Stimulated activated CD4-positive, alpha-beta T cell treated with anti-CD3 and anti-CD28 coated beads, TNF-alpha, amount 100 ng/mL, for 1 hour (primary cell): Measurements from ENCODE around the gene SSNA1.
A peak's percentile ranks its signal among the peaks of the same experiment; 100 is the strongest.
"Not testable (repeated sequence)": the region's sequence is repeated elsewhere in the genome, so short reads cannot be mapped to it uniquely, and the experiment has no call there.

Experiments
- DNase-seq, 3 donors: peaks; one replicate each; pipeline ENCODE4 v3.0.0-alpha.2; 2020; ENCODE audit warnings: low read depth in 3 of 3, low spot score in 1 of 3

SSNA1 gene

DNA sequence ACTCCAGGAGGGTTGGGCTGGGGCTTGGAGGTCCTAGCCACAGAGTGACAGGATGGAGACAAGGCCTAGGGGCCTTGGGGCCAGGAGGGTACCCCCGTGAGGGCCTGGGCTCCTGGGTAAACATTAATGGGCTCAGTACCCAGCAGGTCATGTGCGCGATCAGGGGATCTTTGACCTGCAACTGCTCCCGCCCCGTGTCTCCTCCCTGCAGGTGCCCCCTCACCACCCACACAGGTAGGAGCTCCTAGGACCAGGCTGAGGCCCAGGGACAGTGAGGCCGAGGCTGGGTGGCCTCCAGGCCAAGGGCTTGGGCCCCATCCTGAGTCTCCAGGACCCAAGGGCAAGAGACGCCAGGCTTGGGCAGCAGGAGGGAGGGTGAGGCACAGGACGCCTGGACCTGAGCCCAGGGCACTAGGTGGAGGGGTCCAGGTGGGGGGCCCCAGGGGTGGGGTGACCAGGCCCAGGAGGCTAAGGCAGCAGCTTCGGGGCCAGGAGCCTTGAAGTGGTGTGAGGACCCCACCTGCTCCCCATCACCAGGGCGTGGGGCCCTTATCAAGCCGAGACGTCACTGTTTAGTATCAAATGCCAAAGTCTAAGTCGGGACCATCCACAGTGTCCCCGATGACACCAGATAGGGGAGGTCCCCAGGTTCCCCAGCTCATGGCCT, 42.4 kb downstream of the SSNA1 start, which contains the start of gene SLC34A3:
SLC34A3 (plus strand) TSS at position 197 of the 667 bp plus-strand sequence. CDS start 802 bp downstream, outside the sequence.
- no peak for DNase-seq

DNA sequence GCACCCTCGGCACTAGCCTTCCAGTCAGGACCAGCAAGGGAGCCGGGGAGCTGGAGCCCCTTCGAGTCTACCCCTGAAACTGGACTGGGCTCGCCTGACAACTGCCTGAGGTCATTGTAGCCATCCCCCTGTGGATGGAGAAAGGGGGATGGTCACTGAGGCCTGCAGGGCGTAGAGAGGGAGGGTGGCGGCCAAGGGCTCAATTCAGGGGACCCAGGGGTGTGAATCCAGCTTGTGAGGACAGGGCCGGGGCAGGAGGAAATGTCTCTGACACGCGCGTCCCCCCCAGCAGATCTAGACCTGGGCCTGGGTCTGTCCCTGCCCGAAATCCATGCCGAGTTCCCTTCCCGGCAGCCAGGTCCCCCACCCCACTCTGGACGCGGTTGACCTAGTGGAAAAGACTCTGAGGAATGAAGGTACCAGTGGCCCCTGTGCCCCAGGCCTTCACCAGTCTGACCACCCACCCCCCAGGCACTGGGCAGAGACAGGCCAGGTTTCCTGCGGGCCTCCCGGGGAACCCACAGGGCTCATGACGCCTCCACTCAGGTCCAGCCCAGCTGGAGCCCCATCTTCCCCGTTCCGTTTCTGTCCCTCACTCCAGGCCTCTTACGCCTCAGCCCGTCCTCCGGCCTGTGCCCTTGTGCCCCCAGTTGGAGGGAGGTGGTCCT, 43.0 kb downstream of the SSNA1 start:
- DNase-seq = no peak

GRCh38 chr9:137232101-137232500, 43.6 kb downstream of the SSNA1 start:
- no peak for DNase-seq

- DNase-seq = no peak
These were observed 44.0 kb downstream of the SSNA1 start for GRCh38 chr9:137232510-137232909.

- no peak for DNase-seq
These were observed 44.9 kb downstream of the SSNA1 start for GRCh38 chr9:137233143-137233980.

DNA sequence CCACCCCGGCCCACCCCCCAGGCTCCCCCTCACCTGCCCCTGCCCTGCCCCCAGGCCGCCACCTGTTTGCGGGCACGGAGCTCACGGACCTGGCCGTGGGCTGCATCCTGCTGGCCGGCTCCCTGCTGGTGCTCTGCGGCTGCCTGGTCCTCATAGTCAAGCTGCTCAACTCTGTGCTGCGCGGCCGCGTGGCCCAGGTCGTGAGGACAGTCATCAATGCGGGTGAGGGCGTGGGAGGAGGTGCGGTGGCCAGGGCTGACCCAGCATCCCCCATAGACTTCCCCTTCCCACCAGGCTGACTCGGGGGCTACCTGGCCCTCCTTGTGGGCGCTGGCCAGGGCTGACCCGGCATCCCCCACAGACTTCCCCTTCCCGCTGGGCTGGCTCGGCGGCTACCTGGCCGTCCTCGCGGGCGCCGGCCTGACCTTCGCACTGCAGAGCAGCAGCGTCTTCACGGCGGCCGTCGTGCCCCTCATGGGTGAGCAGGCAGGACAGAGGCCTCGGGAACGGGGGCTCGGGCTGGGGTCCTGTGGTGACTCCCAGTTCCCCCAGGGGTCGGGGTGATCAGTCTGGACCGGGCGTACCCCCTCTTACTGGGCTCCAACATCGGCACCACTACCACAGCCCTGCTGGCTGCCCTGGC, 45.7 kb downstream of the SSNA1 start:
- DNase-seq = no peak

DNA sequence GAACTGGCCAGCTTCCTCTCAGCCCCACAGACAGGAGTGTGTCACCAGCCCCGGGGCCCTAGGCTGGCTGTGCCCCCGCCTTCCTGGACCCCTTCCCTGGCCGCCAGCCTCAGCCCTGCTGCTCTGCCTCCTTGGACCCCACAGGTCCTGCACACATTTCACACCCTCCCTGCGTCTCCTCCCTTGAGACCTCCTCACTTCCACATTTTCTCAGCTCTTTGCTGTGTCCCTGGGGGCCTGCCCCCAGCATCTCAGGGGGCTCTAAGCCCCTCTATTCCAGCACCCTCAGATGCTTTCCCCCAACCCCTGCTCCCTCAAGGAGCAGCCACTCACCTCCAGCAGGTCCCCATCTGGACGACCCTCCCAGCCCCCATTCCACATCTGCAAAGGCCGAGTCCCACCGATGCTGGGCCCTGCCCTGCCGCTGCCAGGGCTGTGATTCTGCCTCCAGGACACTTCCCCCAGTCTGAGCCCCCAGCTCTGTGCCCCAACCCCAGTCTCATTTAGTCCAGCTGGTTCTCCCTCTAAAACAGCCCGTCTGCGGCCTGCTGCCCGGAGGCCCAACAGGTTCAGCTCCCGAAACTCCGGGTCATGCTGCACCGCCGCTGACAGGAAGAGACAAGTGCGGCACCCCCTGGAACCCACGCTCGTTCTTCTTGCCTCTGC, 46.4 kb downstream of the SSNA1 start:
- DNase-seq = no peak

DNA sequence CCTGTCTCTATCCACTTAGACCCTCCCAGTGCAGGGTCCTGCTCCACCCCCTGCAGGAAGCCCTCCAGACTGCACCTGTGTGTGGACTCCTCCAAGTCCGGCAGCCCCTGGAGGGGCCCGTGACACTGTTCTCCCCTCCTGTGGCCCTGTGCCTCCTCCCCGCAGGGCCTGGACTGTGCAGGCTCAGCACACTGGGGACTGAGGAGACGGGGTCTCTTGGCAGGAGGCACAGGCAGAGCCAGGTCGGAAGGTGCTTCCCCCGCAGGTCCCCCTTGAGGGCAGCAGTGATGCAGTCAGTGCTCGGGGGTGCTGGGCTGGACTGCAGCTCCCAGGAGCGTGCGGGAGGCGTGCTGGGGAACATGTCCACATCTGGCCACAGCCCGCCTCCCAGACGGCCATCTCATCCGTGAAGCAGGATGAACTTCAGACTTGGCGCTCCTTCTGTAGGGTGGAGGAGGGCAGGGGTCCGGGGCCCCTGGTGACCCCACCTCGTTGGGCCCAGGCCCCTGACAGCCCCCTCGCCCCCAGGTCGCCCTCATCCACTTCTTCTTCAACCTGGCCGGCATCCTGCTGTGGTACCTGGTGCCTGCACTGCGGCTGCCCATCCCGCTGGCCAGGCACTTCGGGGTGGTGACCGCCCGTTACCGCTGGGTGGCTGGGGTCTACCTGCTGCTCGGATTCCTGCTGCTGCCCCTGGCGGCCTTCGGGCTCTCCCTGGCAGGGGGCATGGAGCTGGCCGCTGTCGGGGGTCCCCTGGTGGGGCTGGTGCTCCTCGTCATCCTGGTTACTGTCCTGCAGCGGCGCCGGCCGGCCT, 47.2 kb downstream of the SSNA1 start:
- no peak for DNase-seq

GRCh38 chr9:137236238-137236935, 47.9 kb downstream of the SSNA1 start:
- DNase-seq = peak; percentile 71 to 90 (median 83)

DNA sequence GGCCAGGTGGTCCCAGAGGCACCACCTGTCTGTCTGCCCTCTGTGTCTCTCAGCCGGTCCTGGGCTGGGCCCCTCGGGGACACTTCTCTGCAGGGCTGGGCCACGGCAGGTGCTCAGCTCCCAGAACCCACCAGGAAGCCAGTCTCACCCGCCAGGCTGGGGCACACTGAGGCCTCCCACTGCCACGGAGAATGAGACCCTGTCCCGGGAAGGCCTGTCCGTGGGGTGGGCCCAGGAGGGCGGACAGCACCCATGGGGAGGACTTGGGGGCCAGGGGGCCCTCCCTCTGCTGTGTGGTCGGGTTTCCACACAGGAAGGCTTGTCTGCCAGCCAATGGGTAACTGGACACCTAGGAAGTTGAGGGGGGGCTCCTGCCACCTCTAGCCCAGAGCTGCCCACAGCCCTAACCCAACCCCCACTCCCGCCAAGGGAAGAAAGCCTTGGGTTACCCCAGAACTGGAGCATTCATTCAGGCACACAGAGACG, 48.5 kb downstream of the SSNA1 start:
- no peak for DNase-seq

DNA sequence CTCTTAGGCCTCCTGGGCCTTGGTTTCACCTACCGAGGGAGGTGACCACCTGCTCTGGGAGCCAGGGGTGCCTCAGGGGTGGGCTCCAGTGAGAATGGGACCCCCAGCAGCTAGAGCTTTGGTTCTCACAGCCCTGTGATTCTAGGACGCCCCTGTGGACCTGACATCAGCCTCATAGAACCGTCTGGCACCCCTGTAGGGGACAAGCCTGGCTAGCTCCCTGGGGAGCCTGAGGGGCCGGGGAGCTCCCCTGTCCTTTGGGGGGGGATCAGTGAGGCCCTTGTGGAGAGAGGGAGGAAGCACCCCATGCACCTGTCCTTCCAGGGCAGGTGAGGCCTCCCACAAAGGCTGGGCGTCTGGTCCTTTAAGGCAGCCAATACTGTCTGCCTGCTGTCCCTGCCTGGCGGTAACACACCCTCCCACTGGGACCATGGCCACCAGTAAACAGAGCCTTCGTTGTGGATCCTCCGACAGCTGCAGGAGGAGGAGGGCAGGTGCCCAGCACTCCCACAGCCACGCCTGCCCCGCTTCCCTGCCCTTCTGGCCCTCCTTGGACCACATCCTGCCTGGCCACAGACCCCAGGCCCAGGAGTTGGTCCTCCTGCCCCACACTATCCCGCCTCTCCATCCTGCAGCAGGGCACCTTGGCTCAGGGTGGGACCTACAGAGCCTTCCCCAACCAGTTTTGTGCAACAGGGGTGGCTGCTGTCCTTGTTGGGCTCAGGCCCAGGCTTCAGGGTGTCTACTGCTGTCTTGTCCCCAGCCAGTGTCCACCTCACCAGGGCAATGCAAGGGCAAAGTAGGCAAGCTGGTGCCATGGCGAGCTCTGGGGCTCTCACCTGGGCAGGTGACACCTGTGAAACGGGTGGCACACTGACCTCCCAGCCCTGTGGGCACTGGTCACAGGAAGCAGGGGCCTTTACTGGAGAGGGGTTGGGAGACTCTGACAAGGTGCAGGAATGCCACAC, 49.6 kb downstream of the SSNA1 start:
- DNase-seq = no peak

- not testable (repeated sequence) for DNase-seq
These were observed 51.2 kb downstream of the SSNA1 start for GRCh38 chr9:137239541-137240200.
